RWPE2 (cell line): Measurements from ENCODE around the gene RB1.
A peak's percentile ranks its signal among the peaks of the same experiment; 100 is the strongest.

Source experiments
- ATAC-seq: fragments of 200-7000 bp; cut with Tn5 transposase; 3 replicates; pipeline ENCODE4 v1.9.1; 2021; ENCODE audit warnings: low read depth
- DNase-seq: peaks from one replicate; pipeline ENCODE4 v3.0.0-alpha.2; 2020; ENCODE audit warnings: low spot score
- H3K27ac ChIP-seq: fragments of 450-650 bp; 2 replicates; pipeline ENCODE4 v1.5.1; 2017; ENCODE audit warnings: mild to moderate bottlenecking; ENCODE audit not compliant: poor library complexity, severe bottlenecking
- H3K27me3 ChIP-seq: fragments of 250-450 bp; sonication (Bioruptor Pico); 2 replicates; pipeline ENCODE4 v1.5.1; 2021; ENCODE audit warnings: mild to moderate bottlenecking, moderate library complexity; ENCODE audit not compliant: insufficient read depth, poor library complexity, severe bottlenecking
- H3K36me3 ChIP-seq: fragments of 250-450 bp; sonication (Bioruptor Pico); 2 replicates; pipeline ENCODE4 v1.5.1; 2020; ENCODE audit warnings: low read depth, mild to moderate bottlenecking, moderate library complexity
- H3K4me1 ChIP-seq: fragments of 250-450 bp; sonication (Bioruptor Pico); 2 replicates; pipeline ENCODE4 v1.5.1; 2021; ENCODE audit warnings: mild to moderate bottlenecking, moderate library complexity; ENCODE audit not compliant: insufficient read depth, poor library complexity, severe bottlenecking
- H3K4me3 ChIP-seq: fragments of 250-450 bp; sonication (Bioruptor Pico); 2 replicates; pipeline ENCODE4 v1.5.1; 2021; ENCODE audit warnings: mild to moderate bottlenecking, moderate library complexity; ENCODE audit not compliant: severe bottlenecking
- H3K9me3 ChIP-seq: fragments of 250-450 bp; sonication (Bioruptor Pico); 2 replicates; pipeline ENCODE4 v1.5.1; 2021; ENCODE audit warnings: mild to moderate bottlenecking, moderate library complexity; ENCODE audit not compliant: severe bottlenecking
- TF ChIP-seq, protein P1 (sequence below): fragments of 450-650 bp; IDR thresholded peaks from one replicate; pipeline ENCODE4 v1.5.1; 2017; ENCODE audit warnings: mild to moderate bottlenecking, moderate library complexity; ENCODE audit not compliant: poor library complexity, severe bottlenecking

Gene RB1

GRCh38 chr13:48429886-48430285 lies 126.3 kb downstream of the RB1 start:
- H3K4me3 ChIP-seq, result no peak overlapping the region
- H3K9me3 ChIP-seq, result no peaks in the 10 kb centered on the region
- DNase-seq, result no peak
- no peaks in the 10 kb centered on the region; the same call in 1 of the 2 replicates for H3K36me3 ChIP-seq
- ATAC-seq, result no peak
- H3K4me1 ChIP-seq, result peaks cover 6% of the 10 kb centered on the region
- H3K27ac ChIP-seq, result no peak overlapping the region
- TF ChIP-seq, protein P1, sequence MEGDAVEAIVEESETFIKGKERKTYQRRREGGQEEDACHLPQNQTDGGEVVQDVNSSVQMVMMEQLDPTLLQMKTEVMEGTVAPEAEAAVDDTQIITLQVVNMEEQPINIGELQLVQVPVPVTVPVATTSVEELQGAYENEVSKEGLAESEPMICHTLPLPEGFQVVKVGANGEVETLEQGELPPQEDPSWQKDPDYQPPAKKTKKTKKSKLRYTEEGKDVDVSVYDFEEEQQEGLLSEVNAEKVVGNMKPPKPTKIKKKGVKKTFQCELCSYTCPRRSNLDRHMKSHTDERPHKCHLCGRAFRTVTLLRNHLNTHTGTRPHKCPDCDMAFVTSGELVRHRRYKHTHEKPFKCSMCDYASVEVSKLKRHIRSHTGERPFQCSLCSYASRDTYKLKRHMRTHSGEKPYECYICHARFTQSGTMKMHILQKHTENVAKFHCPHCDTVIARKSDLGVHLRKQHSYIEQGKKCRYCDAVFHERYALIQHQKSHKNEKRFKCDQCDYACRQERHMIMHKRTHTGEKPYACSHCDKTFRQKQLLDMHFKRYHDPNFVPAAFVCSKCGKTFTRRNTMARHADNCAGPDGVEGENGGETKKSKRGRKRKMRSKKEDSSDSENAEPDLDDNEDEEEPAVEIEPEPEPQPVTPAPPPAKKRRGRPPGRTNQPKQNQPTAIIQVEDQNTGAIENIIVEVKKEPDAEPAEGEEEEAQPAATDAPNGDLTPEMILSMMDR, result no peak
- no peaks in the 10 kb centered on the region for H3K27me3 ChIP-seq

DNA sequence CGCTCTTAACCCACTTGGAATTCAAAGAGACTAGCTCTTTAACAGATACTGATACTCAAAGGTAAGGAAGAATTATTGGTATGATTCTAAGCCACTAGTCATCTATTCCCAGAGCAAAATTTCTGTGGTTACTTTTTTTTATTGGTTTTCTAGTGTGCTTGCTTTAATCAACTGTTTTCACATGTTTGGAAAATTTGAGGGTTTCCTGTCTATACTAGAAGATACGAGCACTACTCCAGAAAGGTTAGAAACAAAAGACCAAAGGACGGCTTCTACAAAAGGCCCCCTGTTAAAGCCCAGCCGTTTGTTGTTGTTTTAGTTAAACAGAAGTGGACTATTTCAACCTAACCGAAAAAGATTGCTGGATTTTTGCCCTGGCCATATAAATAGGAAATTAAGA lies 127.9 kb downstream of the RB1 start:
- Histone ChIP-seq H3K9me3 (no peaks in the 10 kb centered on the region), H3K4me1 (peaks cover 15% of the 10 kb centered on the region), H3K27ac (no peak overlapping the region), H3K4me3 (no peak overlapping the region), H3K36me3 (no peaks in the 10 kb centered on the region; the same call in 1 of the 2 replicates), H3K27me3 (no peaks in the 10 kb centered on the region)
- no peak for ATAC-seq
- TF ChIP-seq, protein P1, result no peak
- DNase-seq, result no peak

DNA sequence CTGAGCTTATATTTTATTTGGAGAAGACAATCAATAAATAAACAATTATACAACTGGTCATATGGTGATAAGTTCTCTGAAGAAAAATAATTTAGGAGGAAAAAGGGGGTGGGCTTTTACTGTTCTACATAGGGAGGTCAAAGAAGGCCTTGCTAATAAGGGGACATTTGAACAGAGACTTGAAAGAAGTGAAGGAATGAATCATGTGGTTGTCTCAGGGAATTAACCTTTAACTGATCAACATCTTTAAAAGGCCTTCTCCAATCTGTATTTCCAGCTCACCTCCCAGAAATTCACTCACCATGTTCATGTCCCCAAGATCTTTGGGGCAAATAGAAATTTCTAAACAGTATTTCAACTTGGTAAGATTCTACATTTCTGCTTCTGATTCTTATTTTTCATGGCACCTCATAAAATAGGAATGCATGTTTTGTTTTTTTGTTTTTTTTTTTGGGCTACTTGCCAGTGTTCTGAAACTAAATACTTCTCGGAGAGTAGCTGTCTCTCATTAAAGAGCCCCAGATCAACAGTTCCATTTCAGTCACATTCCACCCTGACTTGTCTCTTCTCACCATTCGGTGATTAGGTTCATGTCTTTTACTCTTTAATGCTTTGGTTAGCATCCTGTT lies 128.6 kb downstream of the RB1 start:
- Histone ChIP-seq H3K36me3 (no peaks in the 10 kb centered on the region; the same call in 1 of the 2 replicates), H3K27me3 (no peaks in the 10 kb centered on the region), H3K27ac (peak overlapping the region; percentile 26), H3K9me3 (no peaks in the 10 kb centered on the region), H3K4me1 (peaks cover 22% of the 10 kb centered on the region), H3K4me3 (no peak overlapping the region)
- no peak for DNase-seq
- TF ChIP-seq, protein P1, result no peak
- ATAC-seq, result no peak

DNA sequence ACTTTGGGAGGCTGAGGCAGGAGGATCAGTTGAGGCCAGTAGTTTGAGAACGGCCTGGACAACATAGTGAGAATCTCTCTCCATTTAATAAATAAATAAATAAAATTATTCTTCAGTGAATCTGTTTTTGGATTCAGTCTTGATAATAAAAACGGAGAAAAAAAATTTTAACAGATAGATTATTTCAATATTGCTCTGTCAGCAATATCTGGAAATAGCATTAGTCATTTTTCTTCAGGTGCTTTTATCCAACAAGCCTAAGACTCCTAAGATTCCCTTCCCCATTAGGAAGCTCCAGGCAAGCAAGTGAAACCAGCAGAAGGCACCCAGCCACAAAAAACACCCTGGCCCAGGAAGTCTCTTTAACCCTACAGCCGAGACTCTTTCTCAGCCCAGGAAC lies 130.6 kb downstream of the RB1 start:
- no peaks in the 10 kb centered on the region for H3K9me3 ChIP-seq
- H3K27me3 ChIP-seq, result no peaks in the 10 kb centered on the region
- H3K27ac ChIP-seq, result no peak overlapping the region
- no peak for DNase-seq
- no peaks in the 10 kb centered on the region; the same call in 1 of the 2 replicates for H3K36me3 ChIP-seq
- TF ChIP-seq, protein P1, result no peak
- H3K4me1 ChIP-seq, result peaks cover 23% of the 10 kb centered on the region
- no peak overlapping the region for H3K4me3 ChIP-seq
- ATAC-seq, result no peak

DNA sequence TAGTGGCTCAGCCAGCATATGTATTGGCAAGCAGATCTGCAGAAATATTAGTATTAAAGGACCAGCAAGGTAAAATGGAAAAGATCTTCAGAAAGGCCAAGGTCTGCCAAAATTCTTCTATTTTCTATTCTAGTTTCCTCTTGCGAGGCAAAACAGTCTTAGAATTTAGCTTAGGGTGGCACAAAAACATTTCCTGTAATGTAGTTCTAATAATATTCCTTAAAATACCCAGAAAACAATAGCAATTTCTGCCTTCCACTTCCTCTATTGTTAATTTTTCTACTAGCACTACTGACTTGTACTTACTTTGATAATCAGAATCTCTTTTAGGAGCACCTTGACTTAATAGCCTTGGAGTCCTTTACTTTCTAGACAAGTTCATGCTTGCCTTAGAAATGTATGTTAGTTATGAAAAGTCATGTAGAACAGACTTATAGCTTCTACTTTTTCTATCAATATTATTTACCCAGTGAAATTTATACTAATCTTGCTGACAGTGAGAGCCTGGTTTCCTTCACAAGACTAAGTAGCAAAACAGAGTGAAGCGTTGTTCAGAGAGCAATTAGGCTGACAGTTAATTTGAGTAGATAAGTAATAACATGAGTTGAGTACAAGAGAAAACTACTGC lies 133.2 kb downstream of the RB1 start:
- ATAC-seq (peak; percentile 58), DNase-seq (no peak)
- Histone ChIP-seq H3K4me1 (peaks cover 23% of the 10 kb centered on the region), H3K36me3 (no peaks in the 10 kb centered on the region; the same call in 1 of the 2 replicates), H3K4me3 (no peak overlapping the region), H3K27me3 (no peaks in the 10 kb centered on the region), H3K9me3 (no peaks in the 10 kb centered on the region), H3K27ac (peak overlapping the region; percentile 40)
- TF ChIP-seq, protein P1, result no peak
